ENCODE results near the gene DIS3L2. TPM values are rescaled to one million over a fixed set of nuclear protein-coding genes. Genes with fewer than 3 reads are reported as not detected.

Gene DIS3L2
- total and polyA plus RNA-seq, 2 experiments from 2014 or later = 15.2 to 25.3 TPM

- no peaks in the 10 kb centered on the region for H3K79me2 ChIP-seq (replicated peaks; ENCODE audit: insufficient read depth)
- peak overlapping the region; percentile 93 for H3K4me2 ChIP-seq
- peak overlapping the region; percentile 15 for H3K4me3 Mint-ChIP-seq
- H4K20me1 ChIP-seq (replicated peaks; ENCODE audit: insufficient read depth) = peaks cover 10% of the 10 kb centered on the region; the same call in 1 of the 2 replicates
- ATAC-seq = peak; percentile 1
- no peaks in the 10 kb centered on the region for H3K36me3 Mint-ChIP-seq (ENCODE audit: low read depth)
- H3K4me1 ChIP-seq (ENCODE audit: insufficient read depth) = no peaks in the 10 kb centered on the region
- TF ChIP-seq CTCF (conservative IDR thresholded peaks at IDR 0.05; ENCODE audit: low read depth in 2 of 2) (no peak), ZNF114 (CRISPR knock-in tag; IDR thresholded peaks at IDR 0.05) (no peak), POLR2AphosphoS5 (IDR thresholded peaks at IDR 0.05; ENCODE audit: low read depth) (no peak), STAT1 (IDR thresholded peaks at IDR 0.05; ENCODE audit: unreplicated experiment) (no peak), ZNF462 (CRISPR knock-in tag; IDR thresholded peaks at IDR 0.05) (no peak), ZNF331 (CRISPR knock-in tag; IDR thresholded peaks at IDR 0.05; ENCODE audit: low read depth) (no peak)
- no peak overlapping the region for H3K27ac ChIP-seq (ENCODE audit: low read depth)
- H3K36me3 ChIP-seq (ENCODE audit: insufficient read depth) = no peaks in the 10 kb centered on the region
- no peak overlapping the region for H3K27ac Mint-ChIP-seq
- no peaks in the 10 kb centered on the region for H3F3A ChIP-seq (replicated peaks; ENCODE audit: low read depth)
- H2AFZ ChIP-seq = peak overlapping the region; percentile 92
- H3K9me2 ChIP-seq (ENCODE audit: insufficient read depth) = no peaks in the 10 kb centered on the region
- peak overlapping the region; percentile 81 for H3K4me3 ChIP-seq
- peaks cover 16% of the 10 kb centered on the region for H3K4me1 Mint-ChIP-seq
- H3K9me3 Mint-ChIP-seq = no peaks in the 10 kb centered on the region
- peaks cover 48% of the 10 kb centered on the region for H3K27me3 Mint-ChIP-seq (ENCODE audit: insufficient read depth, low read depth, poor library complexity)
- H3K27me3 ChIP-seq (ENCODE audit: insufficient read depth) = peaks cover 53% of the 10 kb centered on the region
- no peak for DNase-seq (ENCODE audit: low spot score)
Observed at GRCh38 chr2:231924889-231925275, 36.6 kb upstream of the DIS3L2 start.
